PFSK-1 (cell line): ENCODE measurements around the gene KRT80.

Experiments used
- FOXP2 ChIP-seq: optimal IDR thresholded peaks from 2 replicates; pipeline ENCODE3; 2011; ENCODE audit warnings: borderline replicate concordance, control low read depth, inconsistent platforms; ENCODE audit not compliant: insufficient read depth; ENCODE audit errors: extremely low read length, extremely low read depth
- POLR2AphosphoS5 ChIP-seq: IDR thresholded peaks from 2 replicates; pipeline ENCODE4 v1.6.1; 2012; ENCODE audit warnings: low read depth, mild to moderate bottlenecking, control low read depth, low read length, moderate library complexity
- REST ChIP-seq, 2 experiments: IDR thresholded peaks; 2 replicates each; pipeline versions ENCODE4 v1.6.1 to v1.8.0; 2011 to 2012; ENCODE audit warnings: low read depth in 2 of 2, low read length in 2 of 2, control low read depth in 1 of 2, inconsistent platforms in 1 of 2, mild to moderate bottlenecking in 1 of 2, moderate library complexity in 1 of 2; ENCODE audit not compliant: insufficient read depth in 1 of 2
- SIN3A ChIP-seq: IDR thresholded peaks from 2 replicates; pipeline ENCODE4 v1.6.1; 2012; ENCODE audit warnings: mild to moderate bottlenecking, low read length, moderate library complexity, borderline replicate concordance; ENCODE audit not compliant: insufficient read depth
- TAF1 ChIP-seq: IDR thresholded peaks from 2 replicates; pipeline ENCODE4 v1.6.1; 2012; ENCODE audit warnings: low read length, control low read depth, borderline replicate concordance; ENCODE audit not compliant: insufficient read depth

KRT80 gene

GRCh38 chr12:52212701-52213563 lies 21.1 kb upstream of the KRT80 start:
- no peak for TF ChIP-seq FOXP2
- no peak for TF ChIP-seq SIN3A
- no peak for TF ChIP-seq POLR2AphosphoS5
- no peak for TF ChIP-seq TAF1
- TF ChIP-seq REST (IDR thresholded peaks at IDR 0.05; ENCODE audit: insufficient read depth in 1 of 2, low read depth in 2 of 2, low read length in 2 of 2) = no peak

GRCh38 chr12:52211716-52212585 lies 20.1 kb upstream of the KRT80 start:
- TF ChIP-seq TAF1 = no peak
- no peak for TF ChIP-seq POLR2AphosphoS5
- TF ChIP-seq SIN3A = no peak
- no peak for TF ChIP-seq REST (IDR thresholded peaks at IDR 0.05; ENCODE audit: insufficient read depth in 1 of 2, low read depth in 2 of 2, low read length in 2 of 2)
- no peak for TF ChIP-seq FOXP2

GRCh38 chr12:52210925-52211650 lies 19.3 kb upstream of the KRT80 start:
- no peak for TF ChIP-seq POLR2AphosphoS5
- TF ChIP-seq SIN3A = no peak
- no peak for TF ChIP-seq FOXP2
- TF ChIP-seq REST (IDR thresholded peaks at IDR 0.05; ENCODE audit: insufficient read depth in 1 of 2, low read depth in 2 of 2, low read length in 2 of 2) = no peak
- TF ChIP-seq TAF1 = no peak

- TF ChIP-seq SIN3A (no peak), POLR2AphosphoS5 (no peak), TAF1 (no peak), FOXP2 (no peak), REST (IDR thresholded peaks at IDR 0.05; ENCODE audit: insufficient read depth in 1 of 2, low read depth in 2 of 2, low read length in 2 of 2) (no peak)
These were observed 18.5 kb upstream of the KRT80 start for GRCh38 chr12:52210186-52210924.
